Pancreas (tissue), 10 donors: Measurements from ENCODE around the gene APP. TPM values are rescaled to one million over a fixed set of nuclear protein-coding genes. Genes with fewer than 3 reads are reported as not detected.

Source experiments
- ATAC-seq, 4 donors: fragments of 200-7000 bp; cut with Tn5 transposase; one replicate each; pipeline versions ENCODE4 v1.8.0 to v1.9.1; 2020; ENCODE audit warnings: mild to moderate bottlenecking in 4 of 4, moderate library complexity in 4 of 4
- DNase-seq, 6 donors: peaks; one replicate each; pipeline ENCODE4 v3.0.0-alpha.2; 2020
- FAIRE-seq: peaks from 2 replicates; lab custom pipeline; 2012; peaks lifted over from hg19 to GRCh38; lab: Jason Lieb, UNC
- H3K27ac ChIP-seq, 4 donors: fragments of 200-600 bp; sonication (generic); 1 replicate in 3 of 4; 2 replicates in 1 of 4; pipeline versions ENCODE4 v1.5.0 to v1.8.0; 2020
- H3K27me3 ChIP-seq, 4 donors: fragments of 200-600 bp; one replicate each; pipeline ENCODE4 v1.8.0; 2021
- H3K36me3 ChIP-seq, 3 donors: fragments of 200-600 bp; sonication (generic) in 1 of 3; one replicate each; pipeline versions ENCODE4 v1.5.0 to v1.8.0; 2020 to 2021
- H3K4me1 ChIP-seq, 3 donors: fragments of 200-600 bp; one replicate each; pipeline ENCODE4 v1.8.0; 2021
- H3K4me3 ChIP-seq, 4 donors: fragments of 200-600 bp; sonication (generic) in 2 of 4; one replicate each; pipeline versions ENCODE4 v1.5.0 to v1.8.0; 2020 to 2021
- H3K9me3 ChIP-seq, 4 donors: fragments of 200-600 bp; one replicate each; pipeline ENCODE4 v1.8.0; 2021
- CTCF ChIP-seq, 4 donors: fragments of 200-600 bp; sonication (generic) in 3 of 4; IDR thresholded peaks; one replicate each; pipeline versions ENCODE4 v1.5.0 to v1.8.0; 2021; ENCODE audit warnings: antibody characterized with exemption in 4 of 4
- WGBS, 2 donors: extraction: QIAGEN DNeasy Blood & Tissue Kit; methylation state at CpG; one replicate each; pipeline ENCODE4 v1.1.7; 2013; 5-methylcytosine and 5-hydroxymethylcytosine counted together
- intact Hi-C, 3 donors: fragments of 100-400 bp; cut with DNase I; formaldehyde crosslinking; loops; one replicate each; pipeline versions ENCODE4 v1.11.1 to v1.14.2; 2022
- polyA plus RNA-seq, 2 donors: library from polyadenylated mRNA; stranded (reverse); fragments of 200-250 nt; gene quantifications; one replicate each; pipeline ENCODE4 v1.2.3, GENCODE V29; 2013
- total RNA-seq, 6 donors: library from RNA; stranded (reverse); fragmentation: NEBNext Ultra II Directional in 4 of 6; extraction: Animal tissue kit (Norgen Biotek cat#: 25700) in 4 of 6; gene quantifications; one replicate each; pipeline versions ENCODE4 v1.2.1 to v1.2.4, GENCODE V29; 2021 to 2023
- donor health status: healthy with polysubstance abuse.
- donor health status: DM: no; HTN: no; CAD: no; lungs with moderate emphysema.
- donor health status: DM: no; HTN: no; CAD: no.
- donor health status: control.
- donor health status: control.
- donor health status: Bipolar disorder and iron deficiency.
- donor health status: DM: yes; HTN: yes; CAD: no.
- donor health status: DM: no; HTN: no; CAD: no.
- donor health status: DM: no; HTN: no; CAD: no.
- donor health status: DM: yes; HTN: yes; CAD: no.

The APP gene
- total and polyA plus RNA-seq, 8 donors = 50.7 to 372 (median 165) TPM

GRCh38 chr21:25939396-25939761 lies 231.2 kb downstream of the APP start:
- Histone ChIP-seq H3K4me1 (peaks cover 0 to 14% (median 0%) of the 10 kb centered on the region in 3 donors), H3K36me3 (no peaks in the 10 kb centered on the region), H3K27ac (no peak overlapping the region), H3K27me3 (no peaks in the 10 kb centered on the region), H3K9me3 (no peaks in the 10 kb centered on the region), H3K4me3 (no peak overlapping the region)
- no peak for DNase-seq
- WGBS, 2 donors = 28% methylated on average over 1 of the region's 1 CpG
- intact Hi-C loops = no loop called here
- no peak for FAIRE-seq
- no peak for TF ChIP-seq CTCF (IDR thresholded peaks at IDR 0.05)
- no peak for ATAC-seq

GRCh38 chr21:25938658-25939395 lies 231.7 kb downstream of the APP start:
- ATAC-seq (no peak), DNase-seq (no peak), FAIRE-seq (no peak)
- no peak for TF ChIP-seq CTCF (IDR thresholded peaks at IDR 0.05)
- Histone ChIP-seq H3K27ac (no peak overlapping the region), H3K36me3 (no peaks in the 10 kb centered on the region), H3K27me3 (no peaks in the 10 kb centered on the region), H3K4me3 (no peak overlapping the region), H3K9me3 (no peaks in the 10 kb centered on the region), H3K4me1 (peaks cover 0 to 14% (median 0%) of the 10 kb centered on the region in 3 donors)
- WGBS, 2 donors = 92 to 95% methylated on average over 10 of the region's 10 CpGs
- intact Hi-C loops = no loop called here

GRCh38 chr21:25936776-25937175 lies 233.8 kb downstream of the APP start:
- Histone ChIP-seq H3K27me3 (no peaks in the 10 kb centered on the region), H3K4me1 (peaks cover 0 to 14% (median 0%) of the 10 kb centered on the region in 3 donors), H3K27ac (no peak overlapping the region), H3K9me3 (no peaks in the 10 kb centered on the region), H3K4me3 (no peak overlapping the region), H3K36me3 (no peaks in the 10 kb centered on the region)
- ATAC-seq = no peak
- intact Hi-C loops = no loop called here
- FAIRE-seq = no peak
- 91 to 92% methylated on average over 2 of the region's 2 CpGs for WGBS, 2 donors
- DNase-seq = no peak
- TF ChIP-seq CTCF (IDR thresholded peaks at IDR 0.05) = no peak

GRCh38 chr21:25934771-25935224 lies 235.8 kb downstream of the APP start:
- H3K27me3 ChIP-seq = no peaks in the 10 kb centered on the region
- H3K9me3 ChIP-seq = no peaks in the 10 kb centered on the region
- no peak for TF ChIP-seq CTCF (IDR thresholded peaks at IDR 0.05)
- DNase-seq (peak in 4 of 6 donors; percentile 62 to 88 (median 75)), ATAC-seq (peak; percentile 93 to 98 (median 96)), FAIRE-seq (no peak)
- intact Hi-C loops = no loop called here
- no peak overlapping the region for H3K4me3 ChIP-seq
- peaks cover 0 to 14% (median 0%) of the 10 kb centered on the region in 3 donors for H3K4me1 ChIP-seq
- H3K36me3 ChIP-seq = no peaks in the 10 kb centered on the region
- peak overlapping the region in 3 of 4 donors; percentile 24 to 79 (median 72) for H3K27ac ChIP-seq
- WGBS, 2 donors = 56 to 58% methylated on average over 4 of the region's 4 CpGs

- TF ChIP-seq CTCF (IDR thresholded peaks at IDR 0.05) = no peak
- peaks cover 0 to 11% (median 0%) of the 10 kb centered on the region in 3 donors for H3K4me1 ChIP-seq
- 76 to 90% methylated on average over 6 of the region's 6 CpGs for WGBS, 2 donors
- H3K27ac ChIP-seq = peak overlapping the region in 2 of 4 donors; percentile 17 to 79
- H3K9me3 ChIP-seq = no peaks in the 10 kb centered on the region
- H3K4me3 ChIP-seq = no peak overlapping the region
- intact Hi-C loops = no loop called here
- no peaks in the 10 kb centered on the region for H3K27me3 ChIP-seq
- DNase-seq = no peak
- no peak for FAIRE-seq
- peak in 2 of 4 donors; percentile 5 to 42 for ATAC-seq
- no peaks in the 10 kb centered on the region for H3K36me3 ChIP-seq
Observed at GRCh38 chr21:25934130-25934529, 236.4 kb downstream of the APP start.
